Stimulated activated CD4-positive, alpha-beta T cell treated with anti-CD3 and anti-CD28 coated beads, TNF-alpha, amount 100 ng/mL, for 24 hours (primary cell): ENCODE results near the gene IL6.
"Not testable (repeated sequence)": the region's sequence is repeated elsewhere in the genome, so short reads cannot be mapped to it uniquely, and the experiment has no call there.

ENCODE experiments used
- DNase-seq, 3 experiments: peaks; one replicate each; pipeline ENCODE4 v3.0.0-alpha.2; 2020; ENCODE audit warnings: low read depth in 3 of 3

The IL6 gene

DNA sequence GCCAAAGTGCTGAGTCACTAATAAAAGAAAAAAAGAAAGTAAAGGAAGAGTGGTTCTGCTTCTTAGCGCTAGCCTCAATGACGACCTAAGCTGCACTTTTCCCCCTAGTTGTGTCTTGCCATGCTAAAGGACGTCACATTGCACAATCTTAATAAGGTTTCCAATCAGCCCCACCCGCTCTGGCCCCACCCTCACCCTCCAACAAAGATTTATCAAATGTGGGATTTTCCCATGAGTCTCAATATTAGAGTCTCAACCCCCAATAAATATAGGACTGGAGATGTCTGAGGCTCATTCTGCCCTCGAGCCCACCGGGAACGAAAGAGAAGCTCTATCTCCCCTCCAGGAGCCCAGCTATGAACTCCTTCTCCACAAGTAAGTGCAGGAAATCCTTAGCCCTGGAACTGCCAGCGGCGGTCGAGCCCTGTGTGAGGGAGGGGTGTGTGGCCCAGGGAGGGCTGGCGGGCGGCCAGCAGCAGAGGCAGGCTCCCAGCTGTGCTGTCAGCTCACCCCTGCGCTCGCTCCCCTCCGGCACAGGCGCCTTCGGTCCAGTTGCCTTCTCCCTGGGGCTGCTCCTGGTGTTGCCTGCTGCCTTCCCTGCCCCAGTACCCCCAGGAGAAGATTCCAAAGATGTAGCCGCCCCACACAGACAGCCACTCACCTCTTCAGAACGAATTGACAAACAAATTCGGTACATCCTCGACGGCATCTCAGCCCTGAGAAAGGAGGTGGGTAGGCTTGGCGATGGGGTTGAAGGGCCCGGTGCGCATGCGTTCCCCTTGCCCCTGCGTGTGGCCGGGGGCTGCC, at the start of gene IL6:
Gene IL6, plus strand, starts transcription at position 294 of the 807 bp plus-strand sequence. Its CDS starts 63 bp downstream, at position 357.
- peak in 1 of 3 experiments; percentile 18 for DNase-seq

DNA sequence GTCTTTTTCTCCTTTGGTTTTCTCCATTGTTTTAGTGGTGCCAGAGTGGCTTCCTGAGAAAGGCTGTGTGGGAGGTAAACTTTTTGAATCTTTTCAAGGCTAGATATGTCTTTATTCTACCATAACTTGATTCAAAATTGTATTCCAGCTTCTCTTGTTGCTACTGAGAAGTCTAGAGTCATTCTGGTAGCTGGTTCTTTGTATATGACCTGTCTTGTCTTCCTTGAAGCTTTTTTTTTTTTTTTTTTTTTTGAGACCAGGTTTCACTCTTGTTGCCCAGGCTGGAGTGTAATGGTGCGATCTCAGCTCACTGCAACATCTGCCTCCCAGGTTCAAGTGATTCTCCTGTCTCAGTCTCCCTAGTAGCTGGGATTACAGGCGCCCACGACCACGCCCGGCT, 49.7 kb upstream of the IL6 start:
- not testable (repeated sequence) for DNase-seq

DNA sequence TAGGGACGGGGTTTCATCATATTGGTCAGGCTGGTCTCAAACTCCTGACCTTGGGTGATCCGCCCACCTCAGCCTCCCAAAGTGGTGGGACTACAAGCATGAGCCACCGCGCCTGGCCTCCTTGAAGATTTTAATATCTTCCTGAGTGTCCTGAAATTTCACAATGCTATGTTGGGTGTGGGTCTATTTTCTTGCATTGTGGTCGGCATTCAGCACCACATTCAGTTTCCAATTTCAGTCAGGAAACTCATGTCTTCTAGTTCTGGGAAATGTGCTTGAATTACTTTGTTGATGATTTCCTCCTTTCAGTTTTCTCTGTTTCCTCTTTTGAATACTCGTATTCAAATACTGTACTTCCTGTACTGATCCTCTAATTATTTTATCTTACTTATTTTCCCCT, 49.3 kb upstream of the IL6 start:
- DNase-seq: no peak

DNA sequence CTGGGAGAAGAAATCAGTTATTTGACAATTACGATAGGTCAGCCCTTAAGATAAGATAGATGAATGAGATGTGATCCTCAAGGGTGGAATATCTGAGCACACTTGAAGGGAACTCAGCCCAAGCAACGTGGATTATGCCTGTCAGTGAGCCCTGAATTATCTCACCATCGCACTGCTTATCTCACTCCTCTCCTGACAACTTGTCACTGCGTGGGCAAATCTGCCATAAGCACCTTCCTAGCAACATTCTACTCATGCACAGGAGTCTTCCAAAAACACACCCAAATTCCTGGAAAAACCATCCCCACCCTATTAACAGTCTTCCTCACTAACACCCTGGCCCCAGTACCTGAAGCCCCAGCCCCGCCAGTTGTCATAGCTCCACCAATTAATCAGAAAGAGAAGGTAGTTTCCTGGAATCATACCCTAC, 46.5 kb upstream of the IL6 start:
- no peak for DNase-seq

DNA sequence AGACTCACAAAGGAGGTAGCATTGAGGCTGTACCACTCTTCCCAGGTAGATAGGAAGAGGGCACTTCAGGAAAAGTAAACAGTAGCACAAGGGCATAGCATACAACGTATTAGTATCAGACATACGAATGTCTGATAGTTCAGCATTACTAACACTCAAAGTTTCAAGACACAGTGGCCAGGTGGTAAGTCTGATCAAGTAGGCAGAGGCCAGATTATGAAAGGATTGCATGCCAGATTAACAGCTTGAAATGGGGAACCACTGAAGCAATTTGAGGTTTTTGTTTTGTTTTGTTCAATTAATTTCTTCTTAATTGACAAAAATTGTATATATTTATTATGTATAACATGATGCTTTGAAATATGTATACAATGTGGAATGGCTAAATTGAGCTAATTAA, 45.7 kb upstream of the IL6 start:
- DNase-seq: no peak

DNA sequence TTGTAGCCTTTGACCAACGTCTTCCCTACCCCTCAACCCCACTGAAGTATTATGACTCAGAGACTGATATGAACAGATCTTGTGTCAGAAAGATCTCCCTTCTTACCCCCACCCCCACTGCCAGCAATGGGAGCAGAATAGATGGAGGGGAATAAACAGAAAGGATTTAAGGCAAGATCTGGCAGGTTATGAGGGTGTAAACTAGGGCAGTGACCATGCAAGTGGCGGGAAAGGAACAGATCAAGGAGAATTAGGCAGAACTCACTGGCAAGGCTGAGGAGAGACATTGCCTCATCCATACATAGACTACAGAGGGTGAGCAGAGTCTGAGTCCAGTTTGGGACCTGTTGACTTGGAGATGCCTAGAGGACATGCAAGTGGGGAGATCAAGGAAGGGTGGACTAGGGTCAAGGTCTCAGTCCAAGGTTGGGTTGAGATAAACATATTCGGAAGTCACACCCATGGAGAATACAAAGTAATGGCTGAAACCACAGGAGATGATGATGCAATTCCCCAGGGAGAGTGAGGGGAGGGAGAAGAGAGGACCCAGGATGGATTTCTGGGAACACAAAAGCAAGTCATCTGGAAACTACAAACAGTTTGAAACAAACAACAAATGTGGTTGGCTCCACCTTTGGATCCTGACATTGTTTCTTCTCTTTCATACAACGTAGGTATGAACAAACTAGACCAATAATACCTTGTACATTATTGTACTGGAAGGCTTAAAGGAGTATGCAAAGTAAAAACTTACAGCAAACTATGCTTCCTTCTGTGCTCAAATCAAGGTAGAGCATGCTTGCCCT, 44.9 kb upstream of the IL6 start:
- DNase-seq: no peak

DNA sequence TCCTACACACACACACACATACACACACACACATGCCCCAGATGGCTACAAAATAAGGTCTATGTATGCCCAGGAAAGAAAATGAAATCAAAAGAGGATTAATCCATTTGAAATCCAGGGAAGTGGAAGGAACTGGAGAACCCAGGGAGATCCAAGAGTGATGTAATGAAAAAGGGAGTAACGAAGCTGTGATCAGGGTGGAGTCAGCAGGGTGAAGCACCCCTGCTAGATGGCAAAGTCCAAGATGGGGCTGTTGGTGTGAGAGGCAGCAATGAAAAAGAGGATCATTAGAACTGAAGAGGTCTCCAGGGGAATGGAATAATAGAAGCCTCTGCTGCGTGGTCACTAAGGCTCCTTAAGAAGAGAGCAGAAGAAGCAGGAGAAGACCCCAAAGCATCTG, 43.6 kb upstream of the IL6 start:
- DNase-seq: no peak

DNA sequence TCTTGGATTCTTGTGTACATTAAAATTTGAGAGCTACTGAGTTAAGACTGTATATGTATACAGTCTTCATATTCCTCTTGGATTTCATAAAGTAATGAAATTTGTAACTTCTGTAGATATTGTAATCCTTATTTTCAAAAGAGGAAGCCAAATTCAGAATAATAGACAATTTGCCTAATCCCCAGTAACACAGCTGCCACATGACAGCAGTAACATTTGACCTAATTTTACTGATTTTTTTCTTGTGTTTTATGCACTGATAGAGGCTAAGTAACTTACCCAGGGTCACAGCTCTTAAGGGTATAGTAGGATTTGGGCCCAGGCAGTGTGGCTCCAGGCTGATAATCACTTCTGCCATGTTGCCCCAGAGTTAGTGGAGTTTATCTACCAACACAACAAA, 40.4 kb upstream of the IL6 start:
- DNase-seq: no peak

DNA sequence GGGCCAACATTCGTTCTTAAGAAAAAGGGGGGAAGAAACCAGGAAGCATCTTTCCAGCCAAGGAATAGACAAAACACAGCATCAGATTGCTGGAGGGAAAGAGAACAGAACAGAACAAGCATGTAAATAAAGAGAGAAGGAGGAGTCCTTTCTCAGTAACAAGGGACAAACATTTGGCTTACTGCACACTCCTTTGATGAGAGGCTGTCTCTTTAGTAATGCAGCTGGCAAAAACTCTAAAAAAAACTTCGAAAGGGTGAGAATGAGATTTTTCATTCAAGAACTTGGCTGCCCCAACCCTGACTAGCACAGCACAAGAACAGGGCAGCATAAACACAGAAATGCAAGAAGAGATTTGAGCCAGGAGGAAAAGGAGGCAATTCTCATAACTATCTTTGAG, 38.9 kb upstream of the IL6 start:
- no peak for DNase-seq

DNA sequence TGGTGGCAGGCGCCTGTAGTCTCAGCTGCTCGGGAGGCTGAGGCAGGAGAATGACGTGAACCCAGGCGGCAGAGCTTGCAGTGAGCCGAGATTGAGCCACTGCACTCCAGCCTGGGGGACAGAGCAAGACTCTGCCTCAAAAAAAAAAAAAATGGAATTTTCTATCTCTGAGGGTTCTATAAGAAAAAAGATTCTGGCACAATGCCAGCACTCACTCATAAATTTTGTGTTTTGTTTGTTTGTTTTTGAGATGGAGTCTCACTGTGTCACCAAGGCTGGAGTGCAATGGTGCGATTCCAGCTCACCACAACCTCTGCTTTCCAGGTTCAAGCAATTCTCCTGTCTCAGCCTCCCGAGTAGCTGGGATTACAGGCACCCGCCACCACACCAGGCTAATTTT, 38.1 kb upstream of the IL6 start:
- DNase-seq: not testable (repeated sequence)

DNA sequence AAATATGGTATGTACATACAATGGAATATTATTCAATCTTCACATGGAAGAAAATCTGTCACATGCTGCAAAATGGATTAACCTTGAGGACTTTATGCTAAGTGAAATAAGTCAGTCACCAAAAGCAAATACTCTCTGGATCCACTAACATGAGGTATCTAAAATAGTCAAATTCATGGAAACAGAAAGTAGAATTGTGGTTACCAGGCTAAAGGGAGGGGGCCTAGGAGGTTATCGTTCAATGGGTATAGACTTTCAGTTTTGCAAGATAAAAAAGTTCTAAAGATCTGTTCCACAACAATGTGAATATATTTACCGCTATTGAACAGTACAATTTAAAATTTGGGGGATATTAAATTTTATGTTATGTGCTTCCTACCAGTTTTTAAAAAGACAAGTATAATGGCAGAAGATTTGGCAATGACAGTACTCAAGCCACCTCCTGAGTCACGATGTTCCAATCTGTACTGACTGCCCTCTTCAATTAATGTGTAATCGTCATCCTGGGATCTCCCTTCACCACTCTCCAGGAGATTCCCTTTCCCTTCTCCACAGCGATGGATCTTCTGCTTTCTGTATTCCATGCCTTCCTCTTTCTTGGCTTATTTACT, 32.3 kb upstream of the IL6 start:
- DNase-seq: no peak

DNA sequence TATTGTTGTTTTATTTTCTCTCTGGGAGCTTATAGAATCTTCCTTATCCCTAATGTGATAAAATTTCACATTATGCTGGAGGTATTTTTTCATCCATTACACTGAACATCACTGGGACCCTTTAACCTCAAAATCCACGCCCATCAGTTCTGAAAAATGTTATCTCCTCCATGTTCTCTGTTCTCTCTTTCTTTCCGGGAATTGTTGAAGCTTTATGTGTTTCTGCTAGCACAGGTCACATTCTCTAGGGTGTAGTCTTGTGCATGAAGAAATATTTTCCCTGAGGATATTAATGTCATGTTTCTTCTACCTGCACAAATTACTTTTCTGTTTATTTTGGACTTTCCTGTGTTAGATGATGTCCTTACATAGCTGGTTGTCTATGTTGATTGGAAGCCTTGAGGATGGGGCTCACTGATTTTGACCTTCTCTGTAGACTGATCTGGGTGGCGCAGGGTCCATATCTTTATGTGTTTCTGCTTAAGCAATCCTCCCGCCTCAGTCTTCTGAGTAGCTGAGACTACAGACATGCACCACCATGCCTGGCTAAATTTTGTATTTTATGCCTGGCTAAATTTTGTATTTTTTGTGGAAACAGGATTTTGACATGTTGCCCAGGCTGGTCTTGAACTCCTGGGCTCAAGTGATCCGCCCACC, 31.4 kb upstream of the IL6 start:
- DNase-seq: no peak

DNA sequence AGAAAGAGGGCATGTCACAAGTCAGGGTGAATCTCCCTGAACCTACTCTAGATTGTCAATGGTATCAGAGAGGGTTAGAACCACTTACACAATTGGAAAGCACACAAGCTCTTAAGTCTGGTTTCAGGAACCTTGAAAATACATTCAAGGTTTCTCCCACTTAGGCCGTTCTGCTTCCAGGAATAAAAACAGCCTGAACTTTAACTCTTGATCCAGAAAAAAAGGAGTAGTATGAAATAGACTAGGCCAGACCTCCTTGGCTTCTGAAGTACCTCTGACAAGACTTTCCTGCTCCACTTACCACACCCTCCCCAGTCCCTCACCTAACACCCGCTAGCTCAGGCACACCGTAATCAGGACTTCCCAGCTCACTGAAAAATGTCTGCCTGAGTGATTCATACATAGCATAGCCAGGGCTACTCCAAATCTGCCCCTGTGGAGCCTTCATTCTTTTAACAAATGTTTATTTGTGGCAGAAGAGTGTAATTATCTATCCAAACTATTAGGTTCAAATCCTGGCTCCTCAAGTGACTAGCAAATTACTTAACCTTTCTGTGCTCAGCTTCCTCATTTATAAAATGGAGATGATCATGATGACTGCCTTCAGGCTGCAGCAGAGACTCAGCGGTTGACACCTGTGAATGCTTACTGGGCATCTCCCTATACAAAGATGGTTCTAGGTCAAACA, 30.3 kb upstream of the IL6 start:
- DNase-seq: peak in 1 of 3 experiments; percentile 6

DNA sequence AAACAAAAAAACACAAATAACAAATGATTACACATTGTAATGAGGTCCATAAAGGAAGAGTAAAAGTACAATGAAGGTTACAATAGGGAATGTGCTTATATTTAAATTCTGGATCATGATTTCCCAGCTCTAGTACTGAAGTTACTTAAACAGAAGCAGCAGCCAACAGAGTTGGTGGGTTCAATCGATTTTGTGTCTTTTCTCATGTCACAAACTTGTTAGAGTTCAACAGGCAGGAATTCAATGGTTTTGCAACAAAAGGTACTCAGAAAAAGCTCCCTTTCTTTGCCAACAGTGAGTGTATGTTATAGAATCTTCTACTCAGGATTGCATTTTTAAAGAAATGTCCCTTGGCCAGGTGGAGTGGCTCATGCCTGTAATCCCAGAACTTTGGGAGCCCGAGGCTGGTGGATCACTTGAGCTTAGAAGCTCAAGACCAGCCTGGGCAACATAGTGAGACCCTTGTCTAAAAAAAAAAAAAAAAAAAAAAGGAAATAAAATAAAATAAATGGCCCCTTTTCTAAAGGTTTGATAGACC, 29.6 kb upstream of the IL6 start:
- no peak for DNase-seq

DNA sequence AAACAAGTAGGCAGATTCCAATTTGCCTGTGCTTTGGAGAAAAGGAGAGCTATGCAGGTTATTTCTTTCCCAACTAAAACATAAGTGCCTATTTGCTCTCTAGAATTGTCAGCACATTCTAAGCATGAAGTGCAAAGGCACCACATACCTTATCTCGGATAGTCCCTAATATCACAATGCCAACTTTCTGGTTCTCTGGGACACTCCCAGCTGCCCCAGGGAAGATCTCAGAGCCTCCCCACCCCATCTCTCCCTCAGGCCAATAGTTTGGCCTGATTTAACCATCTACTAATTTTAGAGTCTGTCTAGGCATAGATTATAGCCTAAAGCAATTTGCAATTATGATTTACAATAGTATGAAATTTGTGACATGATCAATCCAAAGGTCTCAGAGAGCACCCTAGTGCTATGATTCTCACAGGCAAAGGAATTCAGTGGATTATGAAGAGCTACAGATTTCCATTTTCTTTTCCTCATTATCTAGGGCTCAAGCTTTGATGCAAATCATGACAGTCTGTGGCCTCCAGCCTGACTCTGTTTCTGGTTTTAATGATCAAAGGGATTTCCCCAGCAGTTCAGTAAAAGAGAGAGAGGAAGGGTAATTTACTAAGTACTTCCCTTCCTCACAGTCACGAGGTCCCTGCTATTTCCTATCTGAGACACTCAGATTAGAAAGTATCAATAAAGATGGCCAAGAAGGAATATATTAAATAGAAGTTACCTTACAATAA, 29.0 kb upstream of the IL6 start:
- DNase-seq: peak in 1 of 3 experiments; percentile 12

DNA sequence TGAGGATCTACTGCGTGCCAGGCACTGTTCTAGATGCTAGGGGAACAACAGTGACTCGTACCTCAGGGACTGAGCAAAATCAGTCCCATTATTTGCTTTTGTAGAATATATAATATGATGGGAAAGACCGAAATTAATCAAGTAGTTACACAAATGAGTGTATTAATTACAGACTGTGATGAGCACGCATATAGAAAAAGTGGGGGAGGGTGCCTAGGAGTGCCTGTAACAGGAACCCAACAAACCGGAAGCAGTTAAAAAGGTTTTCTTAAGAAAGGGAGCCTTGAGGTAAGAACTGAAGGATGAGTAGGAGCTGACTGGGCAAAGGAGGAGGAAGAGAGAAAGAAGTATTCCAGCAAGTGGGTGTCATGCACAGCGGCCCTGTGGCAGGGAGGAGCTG, 28.2 kb upstream of the IL6 start:
- DNase-seq: peak in 1 of 3 experiments; percentile 14

DNA sequence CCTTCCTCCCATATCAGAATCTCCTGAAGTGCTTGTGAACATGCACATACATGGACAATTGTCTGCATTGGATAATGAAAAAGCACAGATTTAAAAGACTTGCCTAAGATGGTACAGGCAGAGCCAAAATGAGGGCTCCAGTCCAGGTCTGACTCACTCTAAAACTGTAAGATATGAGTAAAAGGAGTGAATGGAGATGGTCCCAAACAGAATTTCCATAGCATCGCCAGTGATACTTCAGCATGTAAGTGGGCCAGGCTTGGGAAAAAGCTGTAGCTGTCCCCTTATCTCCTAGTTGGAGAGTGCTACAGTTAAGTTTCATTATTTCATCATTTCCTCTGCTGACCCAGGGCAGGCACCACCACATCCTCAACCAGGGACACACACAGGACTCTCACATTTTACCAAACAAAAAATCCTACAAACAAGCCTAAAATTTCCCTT, 26.4 kb upstream of the IL6 start:
- no peak for DNase-seq

DNA sequence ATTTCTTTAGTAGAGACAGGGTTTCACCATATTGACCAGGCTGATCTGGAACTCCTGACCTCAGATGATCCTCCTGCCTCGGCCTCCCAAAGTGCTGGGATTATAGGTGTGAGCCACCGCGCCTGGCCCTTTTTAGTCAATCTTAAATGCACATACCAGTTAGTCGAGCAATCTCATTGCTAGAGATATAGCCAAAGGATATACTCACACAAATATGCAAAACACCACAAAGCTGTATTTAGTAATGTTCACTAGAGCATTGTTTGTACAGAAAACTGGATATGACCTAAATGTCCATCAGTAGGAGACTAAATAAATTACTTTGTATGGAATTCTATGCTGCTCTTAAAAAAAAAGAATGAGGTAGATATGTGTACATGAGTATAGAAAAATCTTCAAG, 24.5 kb upstream of the IL6 start:
- no peak for DNase-seq

DNA sequence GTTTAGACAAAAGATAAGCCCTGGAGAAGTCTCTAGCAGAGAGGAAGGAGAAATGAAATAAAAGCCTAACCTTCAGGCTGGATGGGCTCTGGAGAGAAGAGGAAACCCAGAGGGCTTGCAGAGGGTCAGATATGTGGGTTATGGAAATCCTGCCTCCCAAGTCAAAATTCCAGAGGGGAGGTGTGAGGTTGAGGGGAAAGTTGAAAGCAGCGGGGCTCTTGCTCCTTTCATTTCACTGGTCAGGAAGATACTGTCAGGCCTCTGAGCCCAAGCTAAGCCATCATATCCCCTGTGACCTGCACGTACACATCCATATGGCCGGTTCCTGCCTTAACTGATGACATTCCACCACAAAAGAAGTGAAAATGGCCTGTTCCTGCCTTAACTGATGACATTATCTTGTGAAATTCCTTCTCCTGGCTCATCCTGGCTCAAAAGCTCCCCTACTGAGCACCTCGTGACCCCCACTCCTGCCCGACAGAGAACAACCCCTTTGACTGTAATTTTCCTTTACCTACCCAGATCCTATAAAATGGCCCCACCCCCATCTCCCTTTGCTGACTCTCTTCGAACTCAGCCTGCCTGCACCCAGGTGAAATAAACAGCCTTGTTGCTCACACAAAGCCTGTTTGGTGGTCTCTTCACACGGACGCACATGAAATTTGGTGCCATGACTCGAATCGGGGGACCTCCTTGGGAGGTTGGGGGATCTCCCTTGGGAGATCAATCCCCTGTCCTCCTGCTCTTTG, 23.7 kb upstream of the IL6 start:
- not testable (repeated sequence) for DNase-seq
